ENCODE results near the gene CA9.

DNA sequence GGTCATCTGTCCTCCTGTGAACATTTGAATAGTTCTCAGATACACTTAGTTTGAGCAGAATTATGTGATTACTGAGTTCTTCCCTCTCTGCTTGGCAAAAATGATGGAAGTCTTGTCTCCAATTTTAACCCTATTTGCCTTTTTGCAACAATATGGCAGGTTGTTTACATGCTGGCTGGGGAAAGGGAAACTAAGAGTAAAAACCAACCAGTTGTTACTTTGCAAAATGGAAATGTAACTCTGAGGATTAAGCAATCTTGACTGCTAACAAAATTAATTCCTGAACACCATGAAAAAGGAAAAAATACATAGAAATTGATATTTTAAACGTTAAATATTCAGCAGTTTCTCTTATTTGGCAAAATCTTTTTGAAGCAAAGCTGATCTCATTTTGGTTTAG, 34.1 kb upstream of the CA9 start:
- TF ChIP-seq CTCF (IDR thresholded peaks at IDR 0.05; ENCODE audit: low read depth, low read length) (no peak), EZH2phosphoT487 (IDR thresholded peaks at IDR 0.05; ENCODE audit: low read depth) (no peak)

Measured in OCI-LY3 (cell line).